NB4 (cell line): ENCODE measurements around the gene APOC4.

Experiments used
- DNase-seq: peaks from one replicate; pipeline ENCODE4 v3.0.0; 2010; ENCODE audit warnings: low read depth
- H3K4me3 ChIP-seq: one replicate; pipeline ENCODE4 v1.5.1; 2011; ENCODE audit warnings: mild to moderate bottlenecking, low read depth, low read length, moderate library complexity
- MYC ChIP-seq: IDR thresholded peaks from 2 replicates; pipeline ENCODE4 v1.6.1; 2011; ENCODE audit warnings: low read depth, low read length
- POLR2A ChIP-seq: IDR thresholded peaks from 2 replicates; pipeline ENCODE4 v1.6.1; 2011; ENCODE audit warnings: mild to moderate bottlenecking; ENCODE audit not compliant: insufficient read length; ENCODE audit errors: extremely low read depth
- TF ChIP-seq, protein P1 (sequence below): IDR thresholded peaks from one replicate; pipeline ENCODE4 v1.5.1; 2012; ENCODE audit warnings: low read depth, low read length
- TF ChIP-seq, protein P2 (sequence below): IDR thresholded peaks from 2 replicates; pipeline ENCODE4 v1.6.1; 2011; ENCODE audit warnings: low read depth, low read length

Gene APOC4

DNA sequence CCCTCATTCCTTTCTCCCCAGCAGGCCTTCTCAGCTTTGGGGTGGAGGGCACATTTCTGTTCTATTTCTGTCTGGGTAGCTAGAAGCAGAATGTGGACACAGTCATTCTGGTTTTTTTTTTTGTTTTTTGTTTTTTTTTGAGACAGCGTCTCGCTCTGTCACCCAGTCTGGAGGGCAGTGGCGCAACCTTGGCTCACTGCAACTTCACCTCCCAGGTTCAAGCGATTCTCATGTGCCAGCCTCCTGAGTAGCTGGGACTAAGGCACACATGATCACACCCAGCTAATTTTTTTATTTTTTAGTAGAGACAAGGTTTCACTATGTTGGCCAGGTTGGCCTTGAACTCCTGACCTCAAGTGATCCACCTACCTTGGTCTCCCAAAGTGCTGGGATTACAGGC lies 33.4 kb downstream of the APOC4 start:
- TF ChIP-seq, protein P1, sequence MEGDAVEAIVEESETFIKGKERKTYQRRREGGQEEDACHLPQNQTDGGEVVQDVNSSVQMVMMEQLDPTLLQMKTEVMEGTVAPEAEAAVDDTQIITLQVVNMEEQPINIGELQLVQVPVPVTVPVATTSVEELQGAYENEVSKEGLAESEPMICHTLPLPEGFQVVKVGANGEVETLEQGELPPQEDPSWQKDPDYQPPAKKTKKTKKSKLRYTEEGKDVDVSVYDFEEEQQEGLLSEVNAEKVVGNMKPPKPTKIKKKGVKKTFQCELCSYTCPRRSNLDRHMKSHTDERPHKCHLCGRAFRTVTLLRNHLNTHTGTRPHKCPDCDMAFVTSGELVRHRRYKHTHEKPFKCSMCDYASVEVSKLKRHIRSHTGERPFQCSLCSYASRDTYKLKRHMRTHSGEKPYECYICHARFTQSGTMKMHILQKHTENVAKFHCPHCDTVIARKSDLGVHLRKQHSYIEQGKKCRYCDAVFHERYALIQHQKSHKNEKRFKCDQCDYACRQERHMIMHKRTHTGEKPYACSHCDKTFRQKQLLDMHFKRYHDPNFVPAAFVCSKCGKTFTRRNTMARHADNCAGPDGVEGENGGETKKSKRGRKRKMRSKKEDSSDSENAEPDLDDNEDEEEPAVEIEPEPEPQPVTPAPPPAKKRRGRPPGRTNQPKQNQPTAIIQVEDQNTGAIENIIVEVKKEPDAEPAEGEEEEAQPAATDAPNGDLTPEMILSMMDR = no peak
- TF ChIP-seq POLR2A (no peak), MYC (no peak)
- TF ChIP-seq, protein P2, sequence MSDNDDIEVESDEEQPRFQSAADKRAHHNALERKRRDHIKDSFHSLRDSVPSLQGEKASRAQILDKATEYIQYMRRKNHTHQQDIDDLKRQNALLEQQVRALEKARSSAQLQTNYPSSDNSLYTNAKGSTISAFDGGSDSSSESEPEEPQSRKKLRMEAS = no peak
- H3K4me3 ChIP-seq = no peak overlapping the region
- no peak for DNase-seq

- no peak for TF ChIP-seq MYC
- no peak for TF ChIP-seq POLR2A
- TF ChIP-seq, protein P2 = no peak
- TF ChIP-seq, protein P1 = no peak
- no peak for DNase-seq
- H3K4me3 ChIP-seq = no peak overlapping the region
Observed at GRCh38 chr19:44984005-44984404, 42.0 kb downstream of the APOC4 start.

DNA sequence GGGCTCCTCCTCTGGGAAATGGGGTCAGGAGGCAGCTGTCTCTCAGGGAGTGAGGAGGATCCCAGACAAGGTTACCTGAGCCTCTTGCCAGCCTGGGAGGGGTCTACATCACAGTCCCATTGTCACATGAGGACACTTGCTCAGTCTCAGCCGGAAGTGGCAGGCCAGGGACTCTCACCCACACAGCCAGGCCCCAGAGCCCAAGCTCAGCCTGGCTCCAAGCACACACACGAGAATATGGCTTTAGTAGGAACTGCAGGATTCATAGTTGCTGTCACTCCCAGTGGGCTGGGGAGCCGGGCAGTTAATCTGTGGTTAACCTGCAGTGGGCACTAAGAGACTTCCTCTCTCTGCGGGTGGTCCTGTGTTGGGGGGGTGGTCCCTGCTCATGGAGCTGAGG lies 43.4 kb downstream of the APOC4 start:
- TF ChIP-seq MYC = no peak
- TF ChIP-seq, protein P1 = no peak
- no peak for TF ChIP-seq POLR2A
- TF ChIP-seq, protein P2 = no peak
- DNase-seq = no peak
- no peak overlapping the region for H3K4me3 ChIP-seq

- TF ChIP-seq MYC (no peak), POLR2A (no peak)
- TF ChIP-seq, protein P2 = no peak
- TF ChIP-seq, protein P1 = no peak
- H3K4me3 ChIP-seq = no peak overlapping the region
- DNase-seq = no peak
Observed at GRCh38 chr19:44986389-44986788, 44.4 kb downstream of the APOC4 start.

DNA sequence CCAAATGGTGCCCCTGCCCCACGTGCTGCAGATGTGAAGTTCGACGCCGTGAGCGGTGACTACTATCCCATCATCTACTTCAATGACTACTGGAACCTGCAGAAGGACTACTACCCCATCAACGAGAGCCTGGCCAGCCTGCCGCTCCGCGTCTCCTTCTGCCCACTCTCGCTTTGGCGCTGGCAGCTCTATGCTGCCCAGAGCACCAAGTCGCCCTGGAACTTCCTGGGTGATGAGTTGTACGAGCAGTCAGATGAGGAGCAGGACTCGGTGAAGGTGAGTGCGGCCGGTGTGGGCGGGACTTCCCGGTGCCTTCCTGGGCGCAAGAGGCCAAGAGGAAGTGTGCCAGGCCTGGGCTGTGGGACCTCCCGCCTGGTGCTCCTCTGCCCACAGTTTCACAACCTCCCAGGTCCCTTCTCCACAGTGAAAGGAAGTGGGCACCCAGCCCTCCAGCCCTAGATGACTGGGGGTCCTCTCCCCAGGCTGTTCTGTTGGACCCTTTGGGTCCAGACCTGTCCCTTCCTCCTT lies 45.2 kb downstream of the APOC4 start:
- TF ChIP-seq POLR2A (no peak), MYC (no peak)
- TF ChIP-seq, protein P2 = no peak
- TF ChIP-seq, protein P1 = no peak

More for the DNA sequence above, 45.2 kb downstream of the APOC4 start:
- DNase-seq = no peak
- H3K4me3 ChIP-seq = no peak overlapping the region
